C4-2B (cell line): Measurements from ENCODE around the gene PPP2R5C.
"Not testable (repeated sequence)": the region's sequence is repeated elsewhere in the genome, so short reads cannot be mapped to it uniquely, and the experiment has no call there.

Experiments
- H3K27ac ChIP-seq: fragments of 450-650 bp; 2 replicates; pipeline ENCODE4 v1.5.1; 2017
- ZFX ChIP-seq: fragments of 450-650 bp; IDR thresholded peaks from 2 replicates; pipeline ENCODE4 v1.6.1; 2017
- TF ChIP-seq, protein P1 (sequence below): fragments of 450-650 bp; conservative IDR thresholded peaks from 2 replicates; pipeline ENCODE4 v1.5.1; 2017; ENCODE audit warnings: mild to moderate bottlenecking

Gene PPP2R5C

DNA sequence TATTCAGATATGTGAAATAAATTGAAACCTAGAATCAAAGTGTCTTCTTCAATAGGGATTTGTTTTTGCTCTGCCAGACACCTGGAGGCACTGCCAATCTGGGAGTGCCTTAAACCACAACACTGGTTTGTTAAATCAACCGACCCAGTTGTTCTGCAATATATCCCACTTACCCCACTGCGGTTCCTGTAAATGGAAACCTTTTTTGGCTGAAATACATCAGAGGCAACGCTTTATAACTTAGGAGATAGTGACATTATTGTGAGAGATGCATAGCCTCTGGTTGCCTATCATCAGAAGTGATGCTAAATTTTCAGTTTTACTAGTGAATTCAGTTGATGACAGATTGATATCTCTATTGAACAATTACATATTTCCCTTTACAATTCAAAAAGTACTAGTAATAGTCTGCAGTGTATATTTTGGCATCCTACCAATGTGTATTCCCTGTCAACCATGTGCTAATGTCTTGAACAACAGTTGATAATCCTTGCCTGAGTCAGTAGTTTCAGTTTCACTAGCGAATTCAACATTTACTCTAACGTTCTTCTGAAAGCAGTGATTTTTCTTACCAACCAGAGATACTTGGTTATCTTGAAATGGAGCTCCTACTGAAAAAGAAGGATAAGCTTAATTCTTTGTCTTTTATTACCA, 30.5 kb downstream of the PPP2R5C start:
- no peak overlapping the region for H3K27ac ChIP-seq
- TF ChIP-seq, protein P1, sequence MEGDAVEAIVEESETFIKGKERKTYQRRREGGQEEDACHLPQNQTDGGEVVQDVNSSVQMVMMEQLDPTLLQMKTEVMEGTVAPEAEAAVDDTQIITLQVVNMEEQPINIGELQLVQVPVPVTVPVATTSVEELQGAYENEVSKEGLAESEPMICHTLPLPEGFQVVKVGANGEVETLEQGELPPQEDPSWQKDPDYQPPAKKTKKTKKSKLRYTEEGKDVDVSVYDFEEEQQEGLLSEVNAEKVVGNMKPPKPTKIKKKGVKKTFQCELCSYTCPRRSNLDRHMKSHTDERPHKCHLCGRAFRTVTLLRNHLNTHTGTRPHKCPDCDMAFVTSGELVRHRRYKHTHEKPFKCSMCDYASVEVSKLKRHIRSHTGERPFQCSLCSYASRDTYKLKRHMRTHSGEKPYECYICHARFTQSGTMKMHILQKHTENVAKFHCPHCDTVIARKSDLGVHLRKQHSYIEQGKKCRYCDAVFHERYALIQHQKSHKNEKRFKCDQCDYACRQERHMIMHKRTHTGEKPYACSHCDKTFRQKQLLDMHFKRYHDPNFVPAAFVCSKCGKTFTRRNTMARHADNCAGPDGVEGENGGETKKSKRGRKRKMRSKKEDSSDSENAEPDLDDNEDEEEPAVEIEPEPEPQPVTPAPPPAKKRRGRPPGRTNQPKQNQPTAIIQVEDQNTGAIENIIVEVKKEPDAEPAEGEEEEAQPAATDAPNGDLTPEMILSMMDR: no peak

DNA sequence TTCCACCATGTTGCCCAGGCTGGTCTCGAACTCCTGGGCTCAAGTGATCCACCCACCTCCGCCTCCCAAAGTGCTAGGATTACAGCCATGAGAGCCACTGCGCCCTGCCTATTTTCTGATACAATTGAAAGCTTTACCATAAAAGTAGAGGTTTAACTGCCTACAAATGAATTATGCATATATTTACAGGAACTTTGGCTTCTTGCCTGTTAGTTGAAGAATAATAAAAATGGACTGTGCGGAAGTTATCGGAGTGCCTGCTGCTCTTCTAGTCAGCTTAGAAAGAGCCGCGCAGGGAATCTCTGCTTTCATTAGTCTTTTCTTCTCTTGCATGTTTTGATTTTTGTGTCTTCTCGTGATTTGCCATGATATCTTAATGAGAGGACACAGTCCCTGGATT, 34.5 kb downstream of the PPP2R5C start:
- H3K27ac ChIP-seq: no peak overlapping the region
- TF ChIP-seq ZFX: no peak
- TF ChIP-seq, protein P1: no peak

DNA sequence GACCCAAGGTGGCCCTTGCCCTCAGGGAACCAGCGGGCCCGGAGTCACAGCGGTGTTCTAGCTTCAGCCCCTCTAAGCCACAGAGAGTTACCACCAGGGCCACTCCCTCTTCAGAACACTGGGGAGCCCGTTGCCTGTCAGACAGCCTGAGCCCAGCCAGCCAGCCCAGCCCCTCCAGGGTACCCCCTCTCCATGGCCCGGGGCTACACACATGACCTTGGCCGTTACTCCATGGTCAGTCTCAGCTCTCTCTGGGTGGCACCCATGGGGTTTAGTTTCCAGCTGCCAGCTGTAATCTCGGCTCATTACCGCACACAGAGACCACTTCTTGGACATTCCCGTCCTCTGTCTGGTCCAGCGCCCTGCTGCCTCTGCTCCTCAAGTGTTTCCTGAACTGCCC, 35.0 kb downstream of the PPP2R5C start:
- no peak overlapping the region for H3K27ac ChIP-seq

DNA sequence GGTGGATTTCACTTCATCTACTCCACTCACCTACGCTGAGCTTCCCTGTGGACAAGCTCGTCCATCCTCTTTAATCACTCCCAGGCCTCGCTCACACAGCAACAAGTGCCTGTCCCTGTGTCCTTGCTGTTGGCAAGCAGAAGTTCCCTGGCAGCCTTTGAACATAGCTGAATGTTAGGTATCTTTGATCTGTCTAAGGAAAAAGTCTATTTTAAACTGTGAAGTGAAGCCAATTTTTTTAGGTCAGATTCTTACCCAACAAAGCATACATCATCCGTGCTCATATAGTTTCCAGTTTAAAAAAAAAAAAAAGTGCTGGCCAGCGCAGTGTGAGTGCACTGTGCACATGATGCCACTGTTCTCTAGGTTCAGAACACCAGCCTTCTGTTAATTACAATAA, 36.3 kb downstream of the PPP2R5C start:
- TF ChIP-seq ZFX: no peak
- TF ChIP-seq, protein P1: no peak
- no peak overlapping the region for H3K27ac ChIP-seq

More for the DNA sequence above, 35.0 kb downstream of the PPP2R5C start:
- no peak for TF ChIP-seq ZFX
- TF ChIP-seq, protein P1: no peak

DNA sequence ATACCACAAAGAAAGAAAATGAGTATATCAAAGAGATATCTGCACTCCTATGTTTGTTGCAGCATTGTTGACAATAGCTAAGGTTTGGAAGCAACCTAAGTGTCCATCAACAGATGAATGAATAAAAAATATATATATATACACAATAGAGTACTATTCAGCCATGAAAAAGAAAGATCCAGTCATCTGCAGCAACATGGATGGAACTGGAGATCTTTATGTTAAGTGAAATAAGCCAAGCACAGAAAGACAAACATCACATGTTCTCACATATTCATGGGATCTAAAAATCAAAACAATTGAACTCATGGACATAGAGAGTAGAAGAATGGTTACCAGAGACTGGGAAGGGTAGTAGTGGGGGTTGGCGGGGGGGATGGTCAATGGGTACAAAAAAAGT, 42.9 kb downstream of the PPP2R5C start:
- H3K27ac ChIP-seq: not testable (repeated sequence)

DNA sequence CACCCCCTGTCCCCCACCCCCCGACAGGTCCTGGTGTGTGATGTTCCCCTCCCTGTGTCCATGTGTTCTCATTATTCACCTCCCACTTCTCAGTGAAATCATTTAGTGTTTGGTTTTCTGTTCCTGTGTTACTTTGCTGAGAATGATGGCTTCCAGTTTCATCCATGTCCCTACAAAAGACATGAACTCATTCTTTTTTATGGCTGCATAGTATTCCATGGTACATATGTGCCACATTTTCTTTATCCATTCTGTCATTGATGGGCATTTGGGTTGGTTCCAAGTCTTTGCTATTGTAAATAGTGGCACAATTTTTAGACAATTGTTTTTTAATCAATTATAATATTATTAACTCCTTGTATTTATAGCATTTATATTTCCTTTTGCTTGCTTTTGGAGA, 44.7 kb downstream of the PPP2R5C start:
- H3K27ac ChIP-seq: not testable (repeated sequence)

DNA sequence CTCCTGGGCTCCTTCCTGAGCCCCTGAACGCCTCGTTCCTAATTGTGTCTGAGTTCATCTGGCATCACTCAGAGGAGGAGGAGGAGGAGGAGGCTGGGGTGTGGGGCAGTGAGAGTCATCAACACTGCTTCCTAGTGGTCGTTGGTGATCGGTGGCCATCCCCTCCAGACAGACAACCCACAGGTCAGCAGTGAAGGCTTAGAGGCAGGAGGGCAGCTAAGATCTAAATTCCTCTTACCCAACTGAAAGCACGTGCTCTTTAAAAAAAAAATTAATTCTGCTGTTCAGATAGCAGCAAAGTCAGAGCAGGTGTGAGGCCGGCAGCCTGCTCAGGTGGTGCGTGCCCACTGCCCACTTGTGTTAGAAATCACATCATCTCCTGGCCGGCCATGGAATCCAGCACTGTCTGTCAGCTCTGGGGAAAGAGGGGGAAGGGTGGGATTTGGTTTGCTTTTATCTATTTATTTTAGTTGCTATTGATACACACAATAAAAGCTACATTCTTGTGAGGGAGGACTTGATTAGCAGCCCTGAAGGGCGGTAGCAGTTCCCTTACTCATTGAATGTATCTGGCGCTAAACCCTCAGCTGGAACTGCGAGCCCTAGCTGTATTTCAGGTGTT, 46.6 kb downstream of the PPP2R5C start:
- TF ChIP-seq, protein P1: no peak
- TF ChIP-seq ZFX: no peak
- no peak overlapping the region for H3K27ac ChIP-seq

DNA sequence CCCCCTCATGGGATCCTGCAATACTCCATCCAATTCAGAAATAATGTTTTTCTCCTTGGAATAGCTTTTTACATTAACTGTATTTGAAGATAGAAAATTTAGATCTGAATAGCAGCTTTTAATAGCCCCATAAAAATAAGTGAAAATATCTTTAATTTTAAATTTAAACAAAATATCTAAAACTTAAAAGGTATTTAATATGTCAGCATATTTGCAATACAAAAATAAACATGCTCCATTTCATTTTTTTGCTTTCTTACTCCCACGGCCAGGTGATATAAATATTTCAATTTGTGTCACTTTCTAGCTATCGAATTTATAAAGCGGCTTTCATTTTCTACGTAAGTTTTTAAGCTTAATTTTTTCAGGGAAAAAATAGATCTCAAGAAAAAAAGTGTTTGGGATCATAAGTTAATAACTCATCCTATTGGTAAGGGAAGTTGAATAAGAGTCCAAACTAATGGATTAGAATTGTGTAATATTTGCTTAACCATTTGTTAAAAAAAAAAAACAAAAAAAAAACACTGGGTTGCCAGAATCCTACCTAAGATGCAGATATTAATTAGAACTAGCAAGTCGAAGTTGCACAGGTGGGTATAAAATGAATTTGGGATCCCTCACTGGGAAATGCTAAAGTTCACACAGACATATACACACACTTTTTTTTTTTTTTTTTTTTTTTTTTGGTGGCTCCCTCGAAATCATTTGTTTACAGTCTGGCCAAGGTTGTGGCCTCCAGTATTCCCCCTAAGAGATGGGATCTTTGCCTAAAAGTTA, 47.6 kb downstream of the PPP2R5C start:
- peak overlapping the region; percentile 96 for H3K27ac ChIP-seq
- no peak for TF ChIP-seq ZFX
- TF ChIP-seq, protein P1: no peak
